NCI-H345 (cell line): ENCODE data around the gene SERPIND1.

Experiments used
- DNase-seq: peaks from one replicate; lab custom pipeline; 2025; lab: John Stamatoyannopoulos, UW

The SERPIND1 gene

GRCh38 chr22:20792966-20793728, 19.2 kb downstream of the SERPIND1 start:
- no peak for DNase-seq

- DNase-seq: no peak
These were observed 20.1 kb downstream of the SERPIND1 start for GRCh38 chr22:20793748-20794649.

DNA sequence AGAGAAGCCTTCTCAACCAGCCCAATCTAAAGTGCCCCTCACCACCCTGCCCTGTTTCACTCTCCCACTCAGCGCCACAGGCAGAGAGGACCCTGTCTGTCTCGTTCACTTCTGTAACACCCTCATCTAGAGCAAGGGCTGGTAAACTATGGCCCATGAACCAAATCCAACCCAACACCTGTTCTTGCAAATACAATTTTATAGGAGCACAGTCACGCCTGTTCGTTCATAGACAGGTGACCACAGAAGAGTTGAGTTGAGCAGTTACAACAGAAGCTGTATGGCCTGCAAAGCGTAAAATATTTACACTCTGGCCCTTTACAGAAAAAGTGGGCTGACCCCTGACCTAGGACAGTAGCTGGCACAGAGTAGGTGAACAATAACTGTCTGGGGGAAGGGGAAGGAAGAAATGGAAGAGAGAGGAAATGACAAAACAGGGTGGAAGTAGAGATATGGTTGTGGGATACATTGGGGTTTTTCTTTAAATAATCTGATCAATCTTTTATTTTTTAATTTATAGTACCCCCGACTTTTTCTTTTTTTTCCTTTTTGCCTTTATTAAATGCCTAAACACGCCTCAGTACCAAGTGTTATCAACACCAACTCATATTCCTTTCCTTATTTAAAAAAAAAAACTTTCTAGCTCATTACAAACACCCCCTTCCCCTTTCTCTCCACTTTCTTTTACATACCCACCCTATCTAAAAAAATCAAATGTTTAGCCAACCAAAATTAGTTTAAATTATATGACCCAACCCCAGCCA, 20.9 kb downstream of the SERPIND1 start:
- no peak for DNase-seq

GRCh38 chr22:20796731-20797130, 22.8 kb downstream of the SERPIND1 start:
- DNase-seq: no peak

DNA sequence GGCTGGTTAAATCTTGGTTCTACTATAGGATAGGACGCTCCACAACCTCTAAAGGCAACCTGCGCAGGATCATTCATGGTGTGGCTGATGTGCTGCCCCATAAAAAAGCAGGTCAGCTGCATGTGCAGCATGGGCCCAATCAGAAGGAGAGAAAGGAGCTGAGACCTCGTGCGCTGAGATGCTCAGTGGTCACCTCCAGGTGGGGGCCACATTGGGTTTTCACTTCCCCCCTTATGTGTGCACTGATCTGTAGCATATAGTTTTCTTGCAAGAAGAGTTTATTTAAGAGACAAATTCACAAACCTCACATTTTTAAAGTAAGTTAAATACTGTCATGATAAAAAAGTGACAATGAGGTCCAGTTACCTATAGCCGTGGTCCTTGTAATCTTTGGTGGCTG, 24.3 kb downstream of the SERPIND1 start:
- no peak for DNase-seq

DNA sequence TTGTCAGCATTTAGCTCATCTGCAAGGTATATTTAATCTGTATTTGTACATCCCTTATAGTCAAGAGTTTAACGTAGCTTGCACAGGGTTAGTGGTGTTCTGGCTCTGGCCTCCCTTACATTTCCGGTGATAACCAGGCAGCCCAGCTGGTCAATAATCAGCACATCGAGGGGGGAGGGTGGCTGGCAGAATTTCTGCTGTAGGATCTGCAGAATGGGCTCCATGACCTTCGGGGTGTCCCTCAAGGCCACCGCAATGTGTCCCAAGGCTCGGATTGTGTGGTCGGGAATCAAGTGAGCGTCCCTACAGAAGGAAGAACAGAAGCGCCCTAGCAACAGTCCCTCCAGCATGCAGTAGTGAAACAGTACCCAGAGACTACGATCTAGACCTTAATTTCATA, 25.1 kb downstream of the SERPIND1 start:
- DNase-seq: no peak

GRCh38 chr22:20799449-20799848, 25.5 kb downstream of the SERPIND1 start:
- no peak for DNase-seq

DNA sequence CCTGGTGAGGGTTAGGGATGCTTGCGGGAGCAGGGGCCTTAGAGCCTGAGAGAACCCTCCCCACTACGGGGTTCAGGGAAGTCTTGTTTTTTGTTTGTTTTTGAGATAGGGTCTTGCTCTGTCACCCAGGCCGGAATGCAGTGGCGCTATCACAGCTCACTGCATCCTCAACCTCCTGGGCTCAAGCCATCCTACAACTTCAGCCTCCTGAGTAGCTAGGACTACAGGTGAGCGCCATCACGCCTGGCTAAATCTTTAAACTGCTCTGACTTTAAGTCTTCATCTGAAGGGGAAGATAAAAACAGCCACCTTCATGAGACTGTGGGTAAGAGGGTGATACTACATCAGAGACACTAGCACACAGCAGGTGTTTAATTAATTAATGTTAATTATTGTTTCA, 28.5 kb downstream of the SERPIND1 start:
- DNase-seq: no peak

DNA sequence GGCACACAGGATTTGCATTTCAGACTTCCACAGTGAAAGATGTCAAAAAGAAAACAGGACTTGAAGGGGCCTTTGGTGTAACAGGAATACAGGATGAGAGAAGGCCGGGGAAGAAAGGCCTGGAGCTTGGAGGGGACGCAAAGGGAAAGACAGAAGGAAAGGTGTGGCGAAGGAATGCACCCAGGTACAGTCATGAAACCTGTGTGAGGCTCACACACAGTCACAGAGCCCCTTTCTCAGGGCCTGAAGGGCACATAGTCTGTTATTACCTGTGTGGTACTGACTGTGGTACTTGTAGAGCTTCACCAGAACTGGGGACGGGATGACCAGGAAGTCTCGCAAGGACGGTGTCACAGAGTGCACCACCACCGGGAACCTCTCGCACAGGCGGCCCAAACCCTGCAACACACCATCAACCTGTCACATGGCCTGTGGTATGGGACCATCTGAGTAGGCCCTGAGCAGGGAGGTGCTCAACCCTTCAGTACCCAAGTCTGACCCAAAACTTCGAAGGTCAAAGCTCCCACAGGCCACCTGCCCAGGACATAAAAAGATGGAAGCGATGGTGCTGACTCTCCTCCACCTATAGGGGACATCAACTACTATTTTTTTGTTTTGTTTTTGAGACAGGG, 29.1 kb downstream of the SERPIND1 start:
- DNase-seq: no peak

DNA sequence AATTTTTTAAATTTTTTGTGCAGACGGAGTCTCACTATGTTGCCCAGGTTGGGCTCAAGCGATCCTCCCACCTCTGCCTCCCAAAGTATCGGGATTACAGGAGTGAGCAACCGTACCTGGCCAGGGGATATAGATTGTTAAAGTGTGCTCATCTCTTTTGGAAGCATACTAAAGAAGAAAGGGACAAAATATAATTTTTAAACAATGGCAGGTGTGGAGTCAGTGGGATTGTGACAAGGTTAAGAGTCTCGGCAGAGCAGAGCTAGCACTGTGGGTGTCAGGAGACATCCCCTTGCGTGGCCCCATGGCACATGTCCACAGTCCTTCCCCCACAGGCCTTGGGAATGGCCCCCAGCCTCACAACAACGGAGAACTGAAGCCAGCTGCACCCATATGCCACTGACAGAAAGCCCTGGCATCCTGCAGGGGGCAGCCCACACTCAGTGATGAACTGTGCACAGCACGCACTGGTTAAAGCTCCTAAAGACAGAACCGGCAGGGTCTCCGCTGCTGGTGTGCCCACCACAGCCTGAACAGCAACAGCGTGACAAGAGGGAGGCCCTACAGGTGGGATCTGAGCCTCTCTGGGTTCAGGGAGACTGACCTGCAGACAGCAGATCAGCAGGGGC, 29.9 kb downstream of the SERPIND1 start:
- DNase-seq: no peak

DNA sequence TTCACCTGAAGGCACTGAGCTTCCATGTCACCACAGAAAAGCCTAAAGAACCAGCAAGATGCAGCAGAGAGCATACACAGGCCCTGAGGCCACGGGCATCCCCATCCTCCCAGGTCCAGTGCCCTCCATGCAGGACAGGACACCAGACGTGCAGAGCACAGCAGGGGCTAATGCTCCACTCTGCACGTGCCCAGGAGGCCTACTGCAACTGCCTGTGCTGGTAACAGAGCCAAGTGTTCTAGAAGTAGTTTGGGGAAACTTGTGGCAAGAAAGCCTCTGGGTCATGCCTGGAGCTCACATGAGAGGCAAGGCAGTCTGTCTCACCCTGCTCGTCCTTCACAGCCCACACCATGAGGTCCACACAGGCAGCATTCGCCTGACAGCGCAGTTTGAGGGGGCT, 30.7 kb downstream of the SERPIND1 start:
- DNase-seq: no peak

DNA sequence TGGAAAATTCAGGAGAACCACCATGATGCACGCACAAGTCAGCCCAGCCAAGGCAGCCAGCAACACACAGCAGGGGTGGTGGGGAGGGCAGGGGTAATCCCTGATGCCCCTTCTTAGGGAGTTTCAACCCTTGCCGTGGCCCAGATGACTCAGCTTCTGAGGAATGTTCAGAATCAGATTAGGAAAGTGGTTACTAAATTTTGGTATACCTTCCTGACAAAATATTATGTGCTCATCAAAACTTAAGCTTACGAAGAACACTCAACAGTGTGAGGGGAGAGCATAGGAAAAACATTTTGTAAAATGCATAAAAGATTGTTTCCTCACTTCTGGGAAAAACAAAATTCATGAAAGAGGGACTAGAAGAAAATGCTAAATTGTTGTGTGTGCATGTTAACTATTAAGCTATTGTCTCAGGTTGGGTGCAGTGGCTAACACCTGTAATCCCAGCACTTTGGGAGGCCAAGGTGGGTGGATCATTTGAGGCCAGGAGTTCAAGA, 32.1 kb downstream of the SERPIND1 start:
- DNase-seq: no peak

- no peak for DNase-seq
These were observed 33.4 kb downstream of the SERPIND1 start for GRCh38 chr22:20807315-20807752.

- DNase-seq: no peak
These were observed 34.9 kb downstream of the SERPIND1 start for GRCh38 chr22:20808844-20809243.

DNA sequence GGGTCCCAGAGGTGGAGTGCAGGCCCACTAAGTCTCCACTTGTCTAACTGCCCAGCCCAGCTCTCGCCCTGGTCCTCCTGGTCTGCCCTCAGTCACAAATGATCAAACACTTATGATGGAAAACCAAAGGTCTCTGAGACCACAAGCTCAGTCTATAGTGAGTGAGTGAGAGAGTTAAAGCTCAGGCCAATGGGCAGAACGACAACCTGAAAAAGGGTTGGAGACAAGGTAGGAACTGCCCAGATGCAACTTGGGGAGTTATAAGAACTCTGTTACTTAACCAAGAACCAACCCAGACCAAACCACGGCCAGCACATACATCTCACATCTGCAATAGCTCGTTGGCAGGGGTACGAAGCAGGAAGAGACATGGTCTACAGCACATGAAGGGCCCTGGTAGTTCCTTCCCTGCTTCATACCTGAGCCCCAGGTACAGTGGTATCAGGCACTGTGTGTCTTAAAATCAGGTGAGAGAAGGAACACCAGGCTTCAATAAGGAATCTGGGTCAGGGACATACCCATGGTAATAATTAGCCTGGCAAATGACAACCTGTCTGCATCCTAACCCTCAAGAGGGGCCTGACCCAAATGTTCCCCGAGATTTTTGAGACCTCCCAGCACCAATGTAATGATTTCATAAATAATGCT, 35.7 kb downstream of the SERPIND1 start:
- DNase-seq: no peak

DNA sequence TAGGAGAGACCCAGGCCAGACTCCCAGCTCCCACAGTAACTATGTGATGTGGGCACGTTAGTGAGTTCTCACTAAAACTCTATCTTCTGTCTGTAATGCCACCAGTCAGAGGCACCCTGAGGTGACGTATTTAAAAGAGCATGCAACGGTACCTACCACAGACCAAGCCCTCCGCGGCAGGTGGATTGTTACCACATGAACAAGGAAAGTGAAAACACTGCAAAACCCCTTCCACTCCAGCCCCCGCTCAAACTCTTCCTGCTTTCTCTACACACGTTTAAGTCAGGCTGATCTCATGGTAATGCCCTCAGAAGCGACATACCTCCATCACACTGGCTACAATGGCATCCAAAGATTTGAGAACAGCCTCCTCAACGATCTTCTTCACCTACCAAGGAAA, 36.7 kb downstream of the SERPIND1 start:
- no peak for DNase-seq

GRCh38 chr22:20811171-20811570, 37.3 kb downstream of the SERPIND1 start:
- DNase-seq: no peak

- no peak for DNase-seq
These were observed 38.2 kb downstream of the SERPIND1 start for GRCh38 chr22:20811971-20812660.

- no peak for DNase-seq
These were observed 39.1 kb downstream of the SERPIND1 start for GRCh38 chr22:20813056-20813455.

DNA sequence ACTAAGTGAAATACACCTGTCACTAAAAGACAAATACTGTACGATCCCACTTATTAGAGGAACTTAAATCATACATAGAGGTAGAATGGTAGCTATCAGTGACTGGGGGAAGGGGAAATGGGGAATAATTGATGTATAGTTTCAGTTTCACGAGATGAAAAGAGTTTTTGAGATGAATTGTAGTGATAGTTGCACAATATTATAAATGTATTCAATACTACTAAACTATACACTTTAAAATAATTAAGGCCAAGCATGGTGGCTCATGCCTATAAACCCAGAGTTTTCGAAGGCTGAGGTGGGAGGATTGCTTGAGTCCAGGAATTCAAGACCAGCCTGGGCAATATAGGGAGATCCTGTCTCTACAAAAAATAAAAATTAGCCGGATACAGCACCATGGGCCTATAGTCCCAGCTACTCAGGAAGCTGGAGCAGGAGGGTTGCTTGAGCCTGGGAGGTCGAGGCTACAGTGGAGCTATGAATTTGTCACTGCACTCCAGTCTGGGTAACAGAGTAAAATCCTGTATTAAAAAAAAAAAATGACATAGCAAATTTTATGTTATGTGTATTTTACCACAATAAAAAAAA, 40.4 kb downstream of the SERPIND1 start:
- no peak for DNase-seq
